Prostate gland (tissue), 2 donors: ENCODE measurements around the gene TMEM200B. TPM values are rescaled to one million over a fixed set of nuclear protein-coding genes. Genes with fewer than 3 reads are reported as not detected.
A peak's percentile ranks its signal among the peaks of the same experiment; 100 is the strongest.

Experiments used
- DNase-seq: peaks from one replicate; pipeline ENCODE4 v3.0.0-alpha.2; 2019; ENCODE audit warnings: low spot score
- H3K27ac ChIP-seq, 2 donors: fragments of 200-600 bp; sonication (generic); 2 replicates each; pipeline ENCODE4 v1.5.1; 2017 to 2019
- H3K27me3 ChIP-seq: fragments of 200-600 bp; sonication (generic); replicated peaks from 2 replicates; pipeline ENCODE4 v1.5.1; 2019; ENCODE audit not compliant: insufficient read depth
- H3K36me3 ChIP-seq, 2 donors: fragments of 200-600 bp; sonication (generic); 1 replicate in 1 of 2; 2 replicates in 1 of 2; pipeline versions ENCODE4 v1.5.1 to v1.8.1; 2017 to 2019
- H3K4me1 ChIP-seq: fragments of 200-600 bp; sonication (generic); replicated peaks from 2 replicates; pipeline ENCODE4 v1.5.1; 2019
- H3K4me3 ChIP-seq, 2 donors: fragments of 200-600 bp; sonication (generic); 2 replicates each; pipeline ENCODE4 v1.5.1; 2017 to 2019
- H3K9me3 ChIP-seq: fragments of 200-600 bp; sonication (generic); 2 replicates; pipeline ENCODE4 v1.5.1; 2017
- CTCF ChIP-seq, 4 experiments: fragments of 200-600 bp in 2 of 4; fragments of 450-650 bp in 2 of 4; sonication (generic) in 2 of 4; IDR thresholded peaks; 1 replicate in 3 of 4; 2 replicates in 1 of 4; pipeline ENCODE4 v1.5.1; 2016 to 2019; ENCODE audit warnings: antibody characterized with exemption in 4 of 4, mild to moderate bottlenecking in 2 of 4, moderate library complexity in 2 of 4
- POLR2A ChIP-seq: fragments of 450-650 bp; IDR thresholded peaks from one replicate; pipeline ENCODE4 v1.6.1; 2016; ENCODE audit warnings: antibody characterized with exemption, mild to moderate bottlenecking
- POLR2AphosphoS5 ChIP-seq: sonication (generic); formaldehyde crosslinking; IDR thresholded peaks from one replicate; pipeline ENCODE4 v1.6.1; 2017; ENCODE audit warnings: antibody characterized with exemption
- WGBS: methylation state at CpG from one replicate; pipeline ENCODE4 v1.1.5; 2018; 5-methylcytosine and 5-hydroxymethylcytosine counted together
- intact Hi-C: fragments of 100-400 bp; cut with DNase I; formaldehyde crosslinking; loops from one replicate; pipeline ENCODE4 v1.14.2; 2022
- total RNA-seq, 2 donors: library from RNA; depleted of rRNA; stranded (reverse); fragments of >200 nt; gene quantifications; one replicate each; pipeline ENCODE4 v1.1.0, GENCODE V29; 2016

TMEM200B gene
- 10 to 100 TPM; 13.0 to 58.0 TPM for total RNA-seq

DNA sequence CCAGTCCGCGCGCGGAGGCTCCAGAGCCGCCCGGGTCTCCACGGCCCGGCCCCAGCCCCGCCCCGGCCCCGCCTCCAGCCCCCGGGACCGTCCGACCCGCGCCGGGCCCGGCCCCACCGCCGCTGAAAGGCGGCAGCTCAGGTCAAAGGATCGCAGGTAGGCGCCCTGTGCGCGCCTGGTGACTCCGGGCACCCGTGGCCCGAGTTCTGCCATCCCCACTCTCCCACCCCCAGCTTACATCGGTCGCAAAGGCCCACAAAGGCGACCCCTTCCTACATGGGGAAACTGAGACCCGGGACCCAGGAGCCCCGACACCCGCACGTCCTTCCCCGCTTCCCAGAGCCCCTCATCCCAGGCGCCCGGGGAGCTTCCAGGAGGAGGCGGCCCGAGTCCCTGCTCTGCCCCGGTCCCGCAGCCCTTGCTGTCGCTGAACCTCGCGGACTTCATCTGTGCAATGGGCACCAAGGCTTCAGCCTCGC, at the start of gene TMEM200B:
Gene TMEM200B, minus strand, starts transcription at position 17 of the 479 bp plus-strand sequence. CDS start 2,075 bp downstream, outside the sequence.
- Histone ChIP-seq H3K9me3 (no peaks in the 10 kb centered on the region), H3K4me3 (peak within 1 kb of the TSS; percentile 50 to 52), H3K27me3 (no peaks in the 10 kb centered on the region), H3K4me1 (peaks cover 3% of the 10 kb centered on the region), H3K27ac (peak within 1 kb of the TSS; percentile 83 to 90), H3K36me3 (no peaks in the 10 kb centered on the region)
- no peak for DNase-seq
- WGBS: 2% methylated on average over 20 of the region's 46 CpGs
- TF ChIP-seq POLR2AphosphoS5: no peak
- no peak for TF ChIP-seq CTCF (IDR thresholded peaks at IDR 0.05)
- no peak for TF ChIP-seq POLR2A
- intact Hi-C loops: loop anchor here (2.0 to 5.0 kb wide), 3 partner anchors 57 to 78 kb away; partner anchors contain the start of gene SRSF4

- TF ChIP-seq POLR2AphosphoS5: no peak
- TF ChIP-seq POLR2A: no peak
- TF ChIP-seq CTCF (IDR thresholded peaks at IDR 0.05): no peak
- WGBS: 89% methylated on average over 8 of the region's 8 CpGs
- intact Hi-C loops: no loop called here
- Histone ChIP-seq H3K27ac (no peak overlapping the region), H3K4me3 (no peak overlapping the region), H3K9me3 (no peaks in the 10 kb centered on the region), H3K4me1 (no peaks in the 10 kb centered on the region), H3K27me3 (no peaks in the 10 kb centered on the region), H3K36me3 (no peaks in the 10 kb centered on the region)
- DNase-seq: no peak
Observed at GRCh38 chr1:29172415-29172939, 48.8 kb upstream of the TMEM200B start.

GRCh38 chr1:29171521-29171920, 47.8 kb upstream of the TMEM200B start:
- no peaks in the 10 kb centered on the region for H3K4me1 ChIP-seq
- no peak for DNase-seq
- H3K27me3 ChIP-seq: no peaks in the 10 kb centered on the region
- H3K36me3 ChIP-seq: no peaks in the 10 kb centered on the region
- intact Hi-C loops: no loop called here
- 89% methylated on average over 5 of the region's 5 CpGs for WGBS
- no peaks in the 10 kb centered on the region for H3K9me3 ChIP-seq
- H3K4me3 ChIP-seq: no peak overlapping the region
- H3K27ac ChIP-seq: no peak overlapping the region
- TF ChIP-seq POLR2A (no peak), CTCF (IDR thresholded peaks at IDR 0.05) (no peak), POLR2AphosphoS5 (no peak)

DNA sequence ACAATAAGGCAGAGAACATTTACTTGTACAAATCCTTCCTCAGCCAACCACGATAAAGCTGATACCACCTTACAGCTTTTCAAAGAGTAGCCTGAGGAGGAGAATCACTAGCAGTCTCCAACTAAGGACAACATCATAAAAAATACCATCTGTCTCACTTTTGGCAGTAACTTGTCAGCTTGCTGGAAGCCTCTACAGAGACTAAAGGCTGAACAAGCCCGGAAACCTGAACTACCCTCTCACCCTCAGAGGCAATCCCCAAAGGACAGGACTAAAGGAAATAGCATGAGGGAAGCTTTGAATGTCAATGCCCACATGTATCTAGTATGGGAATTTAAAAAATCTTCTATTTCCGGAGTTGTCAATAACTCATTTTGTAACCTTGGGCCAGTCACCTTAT, 47.4 kb upstream of the TMEM200B start:
- intact Hi-C loops: no loop called here
- WGBS: 16% methylated on average over 3 of the region's 3 CpGs

More for the DNA sequence above, 47.4 kb upstream of the TMEM200B start:
- no peak overlapping the region for H3K4me3 ChIP-seq
- no peaks in the 10 kb centered on the region for H3K9me3 ChIP-seq
- no peak overlapping the region for H3K27ac ChIP-seq
- peaks cover 0 to under 1% of the 10 kb centered on the region in 2 donors for H3K36me3 ChIP-seq
- DNase-seq: no peak
- TF ChIP-seq POLR2AphosphoS5 (no peak), CTCF (IDR thresholded peaks at IDR 0.05) (no peak), POLR2A (no peak)
- no peaks in the 10 kb centered on the region for H3K4me1 ChIP-seq
- H3K27me3 ChIP-seq: no peaks in the 10 kb centered on the region
